DND-41 (cell line): ENCODE results near the gene GRID2.

Source experiments
- ATAC-seq: fragments of 200-7000 bp; cut with Tn5 transposase; 3 replicates; pipeline ENCODE4 v1.9.1; 2021; ENCODE audit warnings: low read depth; ENCODE audit not compliant: insufficient read depth
- DNase-seq: peaks from one replicate; pipeline ENCODE4 v3.0.0-alpha.2; 2020
- H2AFZ ChIP-seq: 2 replicates; pipeline ENCODE4 v1.6.0; 2012; ENCODE audit warnings: low read depth, low read length
- H3K27ac ChIP-seq: 2 replicates; pipeline ENCODE4 v1.5.1; 2012; ENCODE audit warnings: low read length, inconsistent platforms
- H3K27me3 ChIP-seq: fragments of 200-600 bp; sonication (generic); 2 replicates; pipeline ENCODE4 v1.6.0; 2012; ENCODE audit warnings: low read length, mild to moderate bottlenecking, inconsistent platforms; ENCODE audit not compliant: insufficient read depth, poor library complexity
- H3K36me3 ChIP-seq: 2 replicates; pipeline ENCODE4 v1.5.1; 2012; ENCODE audit warnings: low read length, inconsistent platforms; ENCODE audit not compliant: insufficient read depth
- H3K4me1 ChIP-seq: 2 replicates; pipeline ENCODE4 v1.5.1; 2012; ENCODE audit warnings: mild to moderate bottlenecking, low read length; ENCODE audit not compliant: insufficient read depth
- H3K4me2 ChIP-seq: 2 replicates; pipeline ENCODE4 v1.6.0; 2012; ENCODE audit warnings: mild to moderate bottlenecking, moderate library complexity, low read length, inconsistent platforms; ENCODE audit not compliant: insufficient read depth
- H3K4me3 ChIP-seq, 2 experiments: fragments of 200-600 bp in 1 of 2; shearing (Covaris generic) in 1 of 2; 2 replicates each; pipeline ENCODE4 v1.5.1; 2012 to 2016; ENCODE audit warnings: inconsistent platforms in 2 of 2, low read length in 2 of 2, mild to moderate bottlenecking in 2 of 2, low read depth in 1 of 2, moderate library complexity in 1 of 2
- H3K79me2 ChIP-seq: 2 replicates; pipeline ENCODE4 v1.6.0; 2012; ENCODE audit warnings: low read length, inconsistent platforms; ENCODE audit not compliant: insufficient read depth
- H3K9ac ChIP-seq: 2 replicates; pipeline ENCODE4 v1.6.0; 2012; ENCODE audit warnings: low read depth, mild to moderate bottlenecking, inconsistent platforms, low read length, moderate library complexity
- H3K9me3 ChIP-seq: 2 replicates; pipeline ENCODE4 v1.5.1; 2012; ENCODE audit warnings: low read length, moderate library complexity, mild to moderate bottlenecking, inconsistent platforms; ENCODE audit not compliant: insufficient read depth, severe bottlenecking
- H4K20me1 ChIP-seq: 2 replicates; pipeline ENCODE4 v1.6.0; 2012; ENCODE audit warnings: low read length; ENCODE audit not compliant: insufficient read depth
- EZH2 ChIP-seq: IDR thresholded peaks from 3 replicates; pipeline ENCODE4 v1.6.1; 2012; ENCODE audit warnings: borderline replicate concordance, low read depth, mild to moderate bottlenecking, moderate library complexity, low read length, inconsistent platforms; ENCODE audit not compliant: severe bottlenecking
- TF ChIP-seq, protein P1 (sequence below): IDR thresholded peaks from 2 replicates; pipeline ENCODE4 v1.5.1; 2012; ENCODE audit warnings: borderline replicate concordance, low read length, moderate library complexity, mild to moderate bottlenecking; ENCODE audit not compliant: poor library complexity, severe bottlenecking; ENCODE audit errors: extremely low read depth

The GRID2 gene

GRCh38 chr4:92825256-92825655, 521.5 kb downstream of the GRID2 start:
- no peak overlapping the region for H3K4me2 ChIP-seq
- DNase-seq, result no peak
- no peaks in the 10 kb centered on the region for H3K27me3 ChIP-seq
- no peak for ATAC-seq
- H3K79me2 ChIP-seq, result no peaks in the 10 kb centered on the region
- H3K27ac ChIP-seq, result no peak overlapping the region
- H2AFZ ChIP-seq, result no peak overlapping the region
- no peak for TF ChIP-seq EZH2
- TF ChIP-seq, protein P1, sequence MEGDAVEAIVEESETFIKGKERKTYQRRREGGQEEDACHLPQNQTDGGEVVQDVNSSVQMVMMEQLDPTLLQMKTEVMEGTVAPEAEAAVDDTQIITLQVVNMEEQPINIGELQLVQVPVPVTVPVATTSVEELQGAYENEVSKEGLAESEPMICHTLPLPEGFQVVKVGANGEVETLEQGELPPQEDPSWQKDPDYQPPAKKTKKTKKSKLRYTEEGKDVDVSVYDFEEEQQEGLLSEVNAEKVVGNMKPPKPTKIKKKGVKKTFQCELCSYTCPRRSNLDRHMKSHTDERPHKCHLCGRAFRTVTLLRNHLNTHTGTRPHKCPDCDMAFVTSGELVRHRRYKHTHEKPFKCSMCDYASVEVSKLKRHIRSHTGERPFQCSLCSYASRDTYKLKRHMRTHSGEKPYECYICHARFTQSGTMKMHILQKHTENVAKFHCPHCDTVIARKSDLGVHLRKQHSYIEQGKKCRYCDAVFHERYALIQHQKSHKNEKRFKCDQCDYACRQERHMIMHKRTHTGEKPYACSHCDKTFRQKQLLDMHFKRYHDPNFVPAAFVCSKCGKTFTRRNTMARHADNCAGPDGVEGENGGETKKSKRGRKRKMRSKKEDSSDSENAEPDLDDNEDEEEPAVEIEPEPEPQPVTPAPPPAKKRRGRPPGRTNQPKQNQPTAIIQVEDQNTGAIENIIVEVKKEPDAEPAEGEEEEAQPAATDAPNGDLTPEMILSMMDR, result no peak
- H3K4me3 ChIP-seq, result no peak overlapping the region
- H4K20me1 ChIP-seq, result no peaks in the 10 kb centered on the region
- no peaks in the 10 kb centered on the region for H3K4me1 ChIP-seq
- no peaks in the 10 kb centered on the region for H3K36me3 ChIP-seq
- H3K9me3 ChIP-seq, result no peaks in the 10 kb centered on the region
- no peak overlapping the region for H3K9ac ChIP-seq

DNA sequence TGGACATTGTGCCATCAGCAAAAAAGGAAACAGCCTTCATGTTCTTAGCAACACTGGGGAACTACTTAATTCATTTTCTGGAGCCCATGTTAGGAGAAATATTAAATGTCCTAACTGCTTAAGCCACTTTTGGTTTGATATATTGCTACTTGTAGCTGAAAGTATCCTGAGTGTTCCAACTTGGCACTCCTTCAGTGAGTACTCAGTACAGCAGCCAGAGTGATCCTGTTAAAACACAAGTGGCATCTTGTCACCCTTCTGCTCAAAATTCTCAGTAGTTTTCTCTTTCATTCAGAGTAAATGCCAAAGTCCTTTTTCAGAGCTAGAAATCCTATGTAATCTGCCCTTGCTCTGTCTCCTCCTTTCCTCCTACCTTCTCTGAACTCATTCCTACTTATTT, 522.0 kb downstream of the GRID2 start:
- H2AFZ ChIP-seq, result no peak overlapping the region
- H3K4me2 ChIP-seq, result no peak overlapping the region
- H3K36me3 ChIP-seq, result no peaks in the 10 kb centered on the region
- no peak overlapping the region for H3K9ac ChIP-seq
- H3K27ac ChIP-seq, result no peak overlapping the region
- TF ChIP-seq EZH2, result no peak
- TF ChIP-seq, protein P1, result no peak
- H3K9me3 ChIP-seq, result no peaks in the 10 kb centered on the region
- no peak for ATAC-seq
- DNase-seq, result no peak
- no peaks in the 10 kb centered on the region for H3K27me3 ChIP-seq
- H4K20me1 ChIP-seq, result no peaks in the 10 kb centered on the region
- H3K79me2 ChIP-seq, result no peaks in the 10 kb centered on the region
- no peaks in the 10 kb centered on the region for H3K4me1 ChIP-seq
- no peak overlapping the region for H3K4me3 ChIP-seq

- DNase-seq, result no peak
Measured at GRCh38 chr4:92830771-92831170, 527.0 kb downstream of the GRID2 start.

More at GRCh38 chr4:92830771-92831170, 527.0 kb downstream of the GRID2 start:
- ATAC-seq, result no peak
- Histone ChIP-seq H3K36me3 (no peaks in the 10 kb centered on the region), H3K4me2 (no peak overlapping the region), H3K4me3 (no peak overlapping the region), H3K27me3 (no peaks in the 10 kb centered on the region), H3K79me2 (no peaks in the 10 kb centered on the region), H3K9me3 (no peaks in the 10 kb centered on the region), H3K9ac (no peak overlapping the region), H4K20me1 (no peaks in the 10 kb centered on the region), H3K4me1 (no peaks in the 10 kb centered on the region), H2AFZ (no peak overlapping the region), H3K27ac (no peak overlapping the region)
- TF ChIP-seq, protein P1, result no peak
- no peak for TF ChIP-seq EZH2
